Dedifferentiated amniotic fluid mesenchymal stem cell (primary cell): ENCODE data around the gene BTBD1.

Experiments used
- DNase-seq: peaks from one replicate; pipeline ENCODE4 v3.0.0-alpha.2; 2016; ENCODE audit errors: extremely low spot score

BTBD1 gene

DNA sequence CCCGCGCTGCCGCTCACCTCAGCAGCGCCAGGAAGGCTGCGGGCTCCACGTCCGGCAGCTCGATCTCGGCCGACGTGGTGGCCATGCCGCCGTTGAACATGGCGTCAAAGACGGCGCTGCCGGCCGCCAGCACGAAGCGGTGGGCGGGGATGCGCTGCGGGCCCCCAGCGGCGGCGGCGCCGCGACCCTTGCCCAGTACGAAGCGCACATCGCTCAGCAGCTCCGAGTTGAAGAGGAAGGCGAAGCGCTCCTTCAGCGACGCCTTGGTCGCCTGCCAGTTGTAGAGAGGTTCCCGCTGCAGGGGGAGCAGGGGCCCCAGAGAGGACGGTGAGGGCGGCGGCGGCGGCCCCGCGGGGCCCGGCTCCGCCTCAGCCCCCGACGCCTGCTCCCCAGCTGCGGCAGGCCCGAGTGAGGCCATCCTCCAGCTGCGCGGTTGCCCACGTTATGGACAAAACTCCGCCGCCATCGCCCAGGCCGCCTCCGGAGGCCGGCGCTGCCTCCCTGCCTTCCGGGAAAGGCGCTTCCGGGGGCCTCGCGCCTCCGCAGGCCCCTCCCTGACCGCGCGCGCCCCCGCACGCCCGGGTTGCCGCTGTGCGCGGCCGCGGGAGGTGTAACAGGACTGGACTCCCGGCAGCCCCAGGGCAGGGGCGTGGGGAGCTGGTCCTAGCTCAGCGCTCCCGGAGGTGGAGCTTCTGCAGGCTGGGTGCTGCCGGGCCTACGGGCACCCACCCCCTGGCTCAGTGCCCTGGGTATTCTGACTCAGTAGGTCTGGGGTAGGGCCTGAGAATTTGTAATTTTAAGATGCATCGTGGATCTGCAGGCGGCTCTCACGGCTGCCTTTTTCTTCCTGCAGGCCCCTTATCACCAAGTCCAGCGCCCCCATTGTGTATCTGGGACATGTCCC lies at the start of gene BTBD1:
TSS of gene BTBD1 (minus strand) at position 519 of the 904 bp plus-strand sequence. CDS start at position 418, 101 bp downstream.
- peak; percentile 94 for DNase-seq

- no peak for DNase-seq
Measured at GRCh38 chr15:83115831-83116565, 48.9 kb upstream of the BTBD1 start.

- no peak for DNase-seq
Measured at GRCh38 chr15:83115410-83115809, 48.4 kb upstream of the BTBD1 start.

DNA sequence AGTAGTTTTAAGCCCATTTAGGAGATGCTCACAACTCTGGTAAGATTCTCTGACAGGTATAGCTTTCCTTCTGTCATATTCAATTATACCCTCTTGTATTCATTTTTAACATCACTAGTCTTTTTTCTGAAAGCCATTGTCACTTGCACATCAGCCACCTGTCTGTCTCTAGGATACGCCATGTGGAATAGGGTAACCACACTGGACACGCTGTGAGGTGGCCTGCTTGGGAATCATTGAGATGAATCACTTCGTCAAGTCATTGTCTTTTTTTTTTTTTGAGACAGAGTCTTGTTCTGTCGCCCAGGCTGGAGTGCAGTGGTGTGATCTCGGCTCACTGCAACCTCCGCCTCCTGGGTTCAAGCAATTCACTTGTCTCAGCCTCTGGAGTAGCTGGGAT lies 47.8 kb upstream of the BTBD1 start:
- DNase-seq, result no peak

DNA sequence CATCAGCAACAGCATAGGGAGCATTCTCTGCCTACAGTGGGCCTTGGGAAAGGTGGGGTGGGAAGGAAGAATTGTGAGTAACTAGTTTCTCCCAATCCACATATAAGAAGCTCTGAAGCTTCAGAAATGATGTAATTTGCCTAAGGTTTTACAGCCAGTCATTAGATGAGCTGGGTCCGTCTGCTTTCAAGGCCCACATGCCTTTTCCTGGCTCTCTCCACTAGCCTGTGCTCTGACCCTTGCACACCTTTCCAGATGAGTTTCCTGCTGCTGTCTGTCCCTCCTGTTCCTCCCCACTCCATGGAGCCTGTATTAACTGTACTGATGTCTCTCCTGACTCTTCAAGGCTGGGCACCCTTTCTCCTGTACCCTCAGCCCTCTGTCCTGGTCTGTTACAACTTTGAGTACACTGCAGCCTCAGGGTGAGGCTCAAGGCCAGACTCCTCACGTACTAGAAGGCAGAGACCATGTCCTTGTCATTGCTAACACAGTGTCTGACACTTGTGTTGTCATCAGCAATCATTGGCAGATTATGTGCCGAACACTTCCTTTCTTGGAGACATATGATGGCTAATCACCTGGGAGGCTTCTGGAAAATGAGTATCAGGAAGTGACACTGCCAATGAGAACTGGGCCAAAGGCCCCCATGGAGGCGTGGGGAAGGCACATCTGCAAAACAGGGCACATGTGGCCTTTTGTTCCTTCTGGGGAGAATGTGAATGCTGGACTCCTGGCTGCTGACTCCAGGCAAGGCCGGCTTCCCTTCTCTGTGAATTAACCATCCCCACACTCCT lies 47.0 kb upstream of the BTBD1 start:
- no peak for DNase-seq

- no peak for DNase-seq
Measured at GRCh38 chr15:83112956-83113299, 45.9 kb upstream of the BTBD1 start.

GRCh38 chr15:83112233-83112955 lies 45.3 kb upstream of the BTBD1 start:
- peak; percentile 17 for DNase-seq

DNA sequence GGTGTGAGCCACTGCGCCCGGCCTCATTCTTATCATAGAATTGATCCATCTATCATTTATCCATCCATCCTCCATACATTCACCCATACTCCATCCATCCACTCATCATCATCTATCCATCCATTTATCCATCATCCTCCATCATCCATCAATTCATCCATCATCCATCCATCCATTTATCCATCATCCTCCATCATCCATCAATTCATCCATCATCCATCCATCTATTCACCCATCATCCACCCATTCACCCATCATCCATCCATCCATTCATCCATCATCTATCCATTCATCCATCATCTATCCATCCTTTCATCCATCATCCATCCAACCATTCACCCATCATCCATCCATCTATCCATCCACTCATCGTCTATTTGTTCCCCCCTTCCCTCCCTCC lies 44.1 kb upstream of the BTBD1 start:
- DNase-seq, result no peak

- DNase-seq, result no peak
Measured at GRCh38 chr15:83110381-83110780, 43.3 kb upstream of the BTBD1 start.

- DNase-seq, result no peak
Measured at GRCh38 chr15:83109532-83109931, 42.5 kb upstream of the BTBD1 start.

DNA sequence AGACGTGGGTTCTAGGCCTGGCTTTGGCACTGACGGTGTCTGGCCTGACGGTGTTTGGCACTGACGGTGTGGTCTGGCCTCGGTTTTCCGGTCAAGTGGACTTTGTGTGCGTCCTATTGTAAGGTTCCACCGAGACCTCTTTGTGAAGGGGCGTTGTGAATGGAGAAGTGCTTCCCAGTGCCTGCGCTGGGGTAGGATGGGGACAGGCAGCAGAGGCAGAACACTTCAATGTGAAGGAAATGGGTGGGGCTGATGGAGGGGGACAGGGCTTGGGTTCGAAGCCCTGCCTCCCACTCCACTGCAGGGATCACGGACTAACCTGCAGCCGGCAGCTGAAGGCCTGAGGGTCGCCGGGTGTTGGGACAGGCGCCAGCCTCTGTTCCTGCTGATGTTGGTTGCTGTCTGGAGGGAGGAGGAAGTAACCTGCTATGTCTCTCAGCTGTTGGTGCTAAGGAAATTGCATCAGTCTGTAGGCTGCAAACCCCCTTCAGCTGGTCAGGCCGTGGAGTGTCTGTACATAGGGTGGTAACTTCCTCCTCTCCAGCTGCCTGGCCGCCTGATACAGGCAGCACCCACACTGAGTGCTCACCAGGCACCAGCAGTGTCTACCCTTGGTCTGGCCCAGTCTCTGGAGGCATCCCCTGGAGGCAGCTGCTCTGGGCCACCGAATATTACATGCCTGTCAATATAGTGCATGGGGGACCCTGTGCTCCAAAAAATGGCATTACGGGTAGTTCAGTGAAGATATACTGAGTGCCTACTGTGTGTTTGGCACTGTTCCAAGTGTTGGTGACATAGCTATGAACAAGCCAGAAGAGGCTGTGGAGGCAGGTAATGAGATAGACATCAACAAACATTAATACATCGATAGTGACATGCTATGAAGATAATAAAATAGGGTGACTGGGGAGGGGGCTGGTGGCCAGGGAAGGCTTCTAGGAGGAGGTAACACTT lies 41.5 kb upstream of the BTBD1 start:
- DNase-seq, result no peak

- DNase-seq, result no peak
Measured at GRCh38 chr15:83107841-83108181, 40.8 kb upstream of the BTBD1 start.

DNA sequence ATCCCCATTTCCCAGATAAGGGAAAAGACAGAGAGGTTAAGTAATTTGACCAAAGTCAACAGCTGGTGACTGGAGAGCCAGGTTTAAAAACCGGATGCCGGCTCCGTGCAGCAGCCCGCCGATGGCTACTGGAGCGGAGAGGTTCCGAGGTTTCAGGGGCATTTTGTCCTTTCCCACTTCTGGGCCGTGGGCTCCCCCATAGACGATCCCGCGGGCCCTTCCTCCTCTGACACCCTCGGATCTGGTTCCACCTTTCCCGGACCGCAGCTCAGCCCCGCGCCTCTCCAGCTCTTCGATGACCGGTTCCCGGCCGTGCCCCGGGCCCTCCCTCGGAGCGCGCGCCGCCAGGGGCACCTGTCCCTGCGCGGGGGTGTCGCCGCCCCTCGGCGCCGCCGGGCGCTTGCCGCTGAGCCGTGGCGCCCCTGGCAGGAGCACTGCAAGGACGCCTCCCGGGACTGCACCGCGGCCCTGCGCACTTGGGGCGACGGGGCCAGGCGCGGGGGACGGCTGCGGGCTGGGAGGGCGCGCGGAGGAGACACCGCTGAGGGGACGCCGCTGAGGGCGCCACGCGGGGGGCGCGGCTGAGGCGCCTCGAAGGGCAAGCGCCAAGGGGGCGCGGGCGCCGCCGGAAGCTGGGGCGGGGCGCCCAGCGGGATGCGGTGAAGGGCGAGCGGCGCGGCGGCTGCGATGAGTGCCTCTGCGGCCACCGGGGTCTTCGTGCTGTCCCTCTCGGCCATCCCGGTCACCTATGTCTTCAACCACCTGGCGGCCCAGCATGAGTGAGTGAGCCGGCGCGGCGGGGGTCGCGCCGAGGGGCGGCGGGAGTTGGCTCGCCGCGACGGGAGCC lies 40.2 kb upstream of the BTBD1 start, which contains the start of gene TM6SF1:
TSS of gene TM6SF1 (plus strand) at position 652 of the 847 bp plus-strand sequence. CDS start at position 688, 36 bp downstream.
- no peak for DNase-seq

GRCh38 chr15:83105440-83105839 lies 38.4 kb upstream of the BTBD1 start:
- DNase-seq, result no peak

- no peak for DNase-seq
Measured at GRCh38 chr15:83104141-83104540, 37.1 kb upstream of the BTBD1 start.

DNA sequence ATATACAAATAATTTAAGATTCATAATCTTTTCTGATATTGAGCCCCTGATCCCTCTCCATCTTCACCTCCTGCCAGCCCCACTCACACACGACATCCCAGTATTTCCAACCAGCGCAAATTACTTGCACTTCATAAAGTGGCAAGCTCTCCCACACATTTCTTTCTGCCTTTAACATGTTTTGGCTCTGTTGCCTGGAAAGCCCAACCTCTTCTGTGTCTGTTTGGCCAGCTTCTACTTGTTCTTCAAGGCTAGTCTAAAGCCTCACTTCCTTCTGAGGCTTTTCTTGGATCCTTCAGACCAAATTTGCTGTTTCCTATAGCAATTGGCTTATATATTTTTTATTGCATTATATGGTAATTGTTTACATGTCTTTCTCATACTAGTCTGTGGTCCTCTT lies 35.3 kb upstream of the BTBD1 start:
- no peak for DNase-seq

- no peak for DNase-seq
Measured at GRCh38 chr15:83100097-83100646, 33.1 kb upstream of the BTBD1 start.

DNA sequence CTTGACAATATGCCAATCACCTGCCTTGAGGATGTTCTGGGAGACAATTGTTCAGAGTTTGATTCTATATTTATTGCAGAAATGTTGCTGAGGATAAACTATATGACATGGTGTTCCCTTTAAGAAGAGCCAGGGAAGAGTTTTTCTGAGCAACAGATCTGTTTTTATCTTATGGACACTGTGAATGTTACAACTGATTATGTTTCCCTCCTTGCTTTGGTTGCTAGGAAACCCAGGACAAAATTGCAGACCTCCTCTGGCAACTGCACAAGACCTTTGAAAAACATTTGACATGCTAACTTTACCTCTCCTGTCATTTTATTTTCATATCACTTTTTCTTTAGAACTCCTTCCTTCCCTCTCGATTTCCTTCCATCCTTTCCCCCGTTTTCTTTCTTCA lies 32.2 kb upstream of the BTBD1 start:
- no peak for DNase-seq

GRCh38 chr15:83098079-83098478 lies 31.0 kb upstream of the BTBD1 start:
- DNase-seq, result no peak
